HG03039 (cell line): ENCODE measurements around the gene HOMEZ.
"Not testable (repeated sequence)": the region's sequence is repeated elsewhere in the genome, so short reads cannot be mapped to it uniquely, and the experiment has no call there.

Source experiments
- ATAC-seq: cut with Tn5 transposase; IDR thresholded peaks from one replicate; pipeline ENCODE4 v1.9.1; 2021; ENCODE audit warnings: mild to moderate bottlenecking, moderate library complexity; ENCODE audit not compliant: unreplicated experiment

Gene HOMEZ

GRCh38 chr14:23228812-23229211, 57.1 kb downstream of the HOMEZ start:
- no peak for ATAC-seq

GRCh38 chr14:23227566-23227965, 58.4 kb downstream of the HOMEZ start:
- no peak for ATAC-seq

- ATAC-seq, result not testable (repeated sequence)
These were observed 61.0 kb downstream of the HOMEZ start for GRCh38 chr14:23224958-23225357.
